T-cell (primary cell): ENCODE measurements around the gene TUBB3. TPM values are rescaled to one million over a fixed set of nuclear protein-coding genes. Genes with fewer than 3 reads are reported as not detected.
"Not testable (repeated sequence)": the region's sequence is repeated elsewhere in the genome, so short reads cannot be mapped to it uniquely, and the experiment has no call there.

ENCODE experiments used
- ATAC-seq, 4 experiments: fragments of 200-7000 bp in 3 of 4; fragments of 150-1000 bp in 1 of 4; cut with Tn5 transposase; replicated peaks in 1 of 4; 1 replicate in 3 of 4; 2 replicates in 1 of 4; pipeline ENCODE4 v1.10.0; 2021; ENCODE audit warnings: moderate library complexity in 3 of 4, mild to moderate bottlenecking in 2 of 4, moderate number of reproducible peaks in 1 of 4
- CTCF ChIA-PET, 2 donors: fragments of 300-600 bp; sonication (Branson Sonifier 250); formaldehyde crosslinking; loops; one replicate each; lab custom pipeline; 2022; ENCODE audit warnings: antibody characterized with exemption in 2 of 2; lab: Charles Lee
- POLR2A ChIA-PET, 2 donors: fragments of 300-600 bp; sonication (Branson Sonifier 250); formaldehyde crosslinking; loops; one replicate each; lab custom pipeline; 2022; ENCODE audit warnings: antibody characterized with exemption in 2 of 2; lab: Charles Lee
- DNase-seq, 35 experiments: peaks; one replicate each; pipeline versions ENCODE4 v3.0.0 to v3.0.0-alpha.2; 2013 to 2023
- H3K27ac ChIP-seq: one replicate; pipeline ENCODE4 v1.5.1; 2013; ENCODE audit warnings: low read length
- H3K27me3 ChIP-seq, 2 experiments: replicated peaks in 1 of 2; 1 replicate in 1 of 2; 2 replicates in 1 of 2; pipeline versions ENCODE4 v1.6.1 to v1.7.0; 2013; ENCODE audit warnings: low read length in 1 of 2, mixed read lengths in 1 of 2; ENCODE audit not compliant: control insufficient read depth in 2 of 2, insufficient read depth in 2 of 2; ENCODE audit errors: extremely low read depth in 1 of 2
- H3K36me3 ChIP-seq, 2 donors: 1 replicate in 1 of 2; 2 replicates in 1 of 2; pipeline versions ENCODE4 v1.6.1 to v1.7.0; 2013; ENCODE audit warnings: low read length in 1 of 2; ENCODE audit not compliant: control insufficient read depth in 2 of 2, insufficient read depth in 1 of 2; ENCODE audit errors: extremely low read depth in 1 of 2
- H3K4me1 ChIP-seq, 2 experiments: 1 replicate in 1 of 2; 2 replicates in 1 of 2; pipeline versions ENCODE4 v1.6.1 to v1.7.0; 2013; ENCODE audit warnings: low read length in 2 of 2, mixed read lengths in 1 of 2; ENCODE audit not compliant: insufficient read depth in 2 of 2, control insufficient read depth in 1 of 2; ENCODE audit errors: extremely low read depth in 1 of 2
- H3K4me3 ChIP-seq, 2 donors: 1 replicate in 1 of 2; 2 replicates in 1 of 2; pipeline versions ENCODE4 v1.5.1 to v1.7.0; 2013; ENCODE audit warnings: mild to moderate bottlenecking in 2 of 2, low read length in 1 of 2, moderate library complexity in 1 of 2; ENCODE audit not compliant: control insufficient read depth in 1 of 2; ENCODE audit errors: extremely low read depth in 1 of 2
- H3K9me3 ChIP-seq: 2 replicates; pipeline ENCODE4 v1.7.0; 2013
- H3K27ac Mint-ChIP-seq, 2 donors: one replicate each; pipeline ENCODE4 v1.8.0; 2020 to 2021; ENCODE audit warnings: mild to moderate bottlenecking in 2 of 2, mixed read lengths in 2 of 2
- H3K27me3 Mint-ChIP-seq, 2 donors: one replicate each; pipeline ENCODE4 v1.8.0; 2021 to 2022; ENCODE audit warnings: mixed read lengths in 2 of 2
- H3K36me3 Mint-ChIP-seq: one replicate; pipeline ENCODE4 v1.8.0; 2021; ENCODE audit warnings: mixed read lengths
- H3K4me1 Mint-ChIP-seq, 3 donors: one replicate each; pipeline ENCODE4 v1.8.0; 2020 to 2022; ENCODE audit warnings: mixed read lengths in 3 of 3, mild to moderate bottlenecking in 1 of 3
- H3K4me3 Mint-ChIP-seq, 3 donors: one replicate each; pipeline ENCODE4 v1.8.0; 2020 to 2022; ENCODE audit warnings: mild to moderate bottlenecking in 3 of 3, mixed read lengths in 3 of 3, moderate library complexity in 3 of 3
- H3K9me3 Mint-ChIP-seq, 3 donors: one replicate each; pipeline ENCODE4 v1.8.0; 2020 to 2022; ENCODE audit warnings: mixed read lengths in 3 of 3
- WGBS: methylation state at CpG from one replicate; pipeline ENCODE4 v1.1.5; 2013; ENCODE audit warnings: missing lambda C conversion rate; ENCODE audit not compliant: insufficient coverage; 5-methylcytosine and 5-hydroxymethylcytosine counted together
- total RNA-seq, 35 experiments: library from RNA in 6 of 35; stranded (reverse) in 6 of 35; fragments of 120-200 nt in 1 of 35; gene quantifications; one replicate each; pipeline versions ENCODE4 v1.2.1 to v1.2.4 and lab custom pipeline; 2013 to 2026

The TUBB3 gene
- total RNA-seq, 5 donors from 2014 or later (not counting 1 experiment from before 2014, with no cell fraction given), result 0.58 to 1.8 (median 0.93) TPM

GRCh38 chr16:89924925-89925307, 1.8 kb downstream of the TUBB3 start:
- H3K27ac ChIP-seq, result no peak overlapping the region
- ChIA-PET POLR2A (no interaction called here), CTCF (interaction anchor here in 1 of 2 donors (0.7 kb wide), 2 partner anchors 25 to 67 kb away, joined by 3 to 4 read pairs; no protein-coding TSS in a partner anchor)
- Mint-ChIP-seq H3K4me3 (peak overlapping the region in 1 of 3 donors; percentile 41), H3K4me1 (peaks cover 13 to 42% (median 30%) of the 10 kb centered on the region in 3 donors), H3K27me3 (peaks cover 4 to 41% of the 10 kb centered on the region in 2 donors), H3K27ac (no peak overlapping the region), H3K36me3 (no peaks in the 10 kb centered on the region), H3K9me3 (no peaks in the 10 kb centered on the region)
- DNase-seq, result peak in 1 of 35 experiments; percentile 9
- H3K36me3 ChIP-seq, result no peaks in the 10 kb centered on the region
- no peak overlapping the region for H3K4me3 ChIP-seq
- WGBS, result 0% methylated on average over 2 of the region's 4 CpGs
- peaks cover 0 to 93% of the 10 kb centered on the region in 2 experiments for H3K27me3 ChIP-seq
- no peaks in the 10 kb centered on the region for H3K9me3 ChIP-seq
- no peak for ATAC-seq
- H3K4me1 ChIP-seq, result peaks cover 5 to 65% of the 10 kb centered on the region in 2 experiments

DNA sequence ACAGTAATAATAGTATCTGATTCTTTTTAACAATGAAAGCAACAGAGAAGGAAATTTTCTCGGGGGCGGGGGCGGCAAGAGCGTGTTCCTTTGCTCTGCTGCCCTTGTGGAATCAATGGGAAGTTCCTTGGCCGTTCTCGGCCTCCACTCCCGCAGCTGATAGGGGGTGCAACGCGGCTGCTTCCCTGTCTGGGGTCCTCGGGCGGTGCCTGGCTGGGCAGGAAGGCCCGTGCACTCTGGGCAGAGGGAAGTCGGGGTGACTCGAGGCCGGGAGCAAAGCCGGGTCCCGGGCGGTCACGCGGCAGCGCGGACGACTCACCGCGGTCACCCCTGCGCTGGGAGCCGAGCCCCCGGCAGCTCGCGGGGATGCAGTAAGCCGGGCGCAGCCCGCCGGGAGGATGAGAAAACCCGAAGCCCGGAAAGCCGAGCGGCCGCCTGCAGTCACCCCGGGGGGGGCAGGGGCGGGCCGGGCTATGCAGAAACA, 2.5 kb downstream of the TUBB3 start:
- ChIA-PET CTCF (no interaction called here), POLR2A (no interaction called here)
- peak overlapping the region in 1 of 3 donors; percentile 41 for H3K4me3 Mint-ChIP-seq
- Histone ChIP-seq H3K36me3 (no peaks in the 10 kb centered on the region), H3K4me1 (peaks cover 5 to 57% of the 10 kb centered on the region in 2 experiments), H3K27me3 (peaks cover 0 to 92% of the 10 kb centered on the region in 2 experiments), H3K4me3 (peak overlapping the region in 1 of 2 donors; percentile 4), H3K9me3 (no peaks in the 10 kb centered on the region), H3K27ac (no peak overlapping the region)
- peaks cover 6 to 35% (median 23%) of the 10 kb centered on the region in 3 donors for H3K4me1 Mint-ChIP-seq
- H3K27me3 Mint-ChIP-seq, result peaks cover 7 to 45% of the 10 kb centered on the region in 2 donors
- H3K36me3 Mint-ChIP-seq, result no peaks in the 10 kb centered on the region
- no peak overlapping the region for H3K27ac Mint-ChIP-seq
- ATAC-seq (peak in 1 of 4 experiments; percentile 2), DNase-seq (peak in 1 of 35 experiments; percentile 8)
- H3K9me3 Mint-ChIP-seq, result no peaks in the 10 kb centered on the region
- 1% methylated on average over 42 of the region's 42 CpGs for WGBS

DNA sequence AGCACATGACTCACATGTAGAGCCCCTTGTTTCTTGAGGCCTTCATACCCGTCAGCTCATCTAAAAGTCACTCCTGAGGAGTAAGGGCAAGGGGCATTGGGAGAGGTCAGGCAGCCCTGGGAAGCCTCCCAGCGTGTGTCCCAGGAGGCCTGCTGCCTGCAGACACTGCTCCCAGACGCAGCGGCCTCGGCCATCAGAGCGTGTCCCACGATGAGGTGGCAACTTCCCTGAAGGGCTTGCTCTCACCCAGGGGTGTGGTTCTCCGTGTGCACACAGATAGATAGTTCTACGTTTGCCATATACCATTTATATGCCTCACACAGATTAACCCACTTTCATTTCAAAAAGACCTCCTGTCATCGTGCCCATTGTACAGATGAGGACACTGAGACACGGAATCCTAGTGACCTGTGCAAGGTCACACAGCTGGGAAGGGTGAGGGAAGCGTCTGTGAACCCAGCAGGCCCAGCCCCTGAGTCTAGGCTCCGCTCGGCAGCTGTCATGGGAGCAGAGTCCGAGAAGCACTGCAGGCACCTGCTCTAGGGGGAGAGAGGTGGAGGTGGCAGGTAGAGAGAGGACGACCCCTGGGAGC, 8.3 kb downstream of the TUBB3 start:
- no peaks in the 10 kb centered on the region for H3K36me3 ChIP-seq
- ATAC-seq, result no peak
- no peak overlapping the region for H3K27ac Mint-ChIP-seq
- POLR2A ChIA-PET, result no interaction called here
- H3K4me1 Mint-ChIP-seq, result peaks cover 0 to 3% (median 2%) of the 10 kb centered on the region in 3 donors
- peaks cover 0 to 5% of the 10 kb centered on the region in 2 experiments for H3K4me1 ChIP-seq
- H3K4me3 ChIP-seq, result no peak overlapping the region
- no peak for DNase-seq
- H3K27me3 Mint-ChIP-seq, result peaks cover 7 to 35% of the 10 kb centered on the region in 2 donors
- CTCF ChIA-PET, result no interaction called here
- H3K4me3 Mint-ChIP-seq, result no peak overlapping the region
- H3K9me3 ChIP-seq, result no peaks in the 10 kb centered on the region
- no peaks in the 10 kb centered on the region for H3K36me3 Mint-ChIP-seq
- H3K27ac ChIP-seq, result no peak overlapping the region
- H3K27me3 ChIP-seq, result peaks cover 0 to 58% of the 10 kb centered on the region in 2 experiments
- H3K9me3 Mint-ChIP-seq, result no peaks in the 10 kb centered on the region
- 80% methylated on average over 13 of the region's 16 CpGs for WGBS

- H3K4me3 ChIP-seq, result no peak overlapping the region
- H3K4me3 Mint-ChIP-seq, result no peak overlapping the region
- POLR2A ChIA-PET, result no interaction called here
Measured at GRCh38 chr16:89931964-89932363, 8.8 kb downstream of the TUBB3 start.

GRCh38 chr16:89934019-89934418, 10.9 kb downstream of the TUBB3 start:
- H3K4me3 ChIP-seq, ATAC-seq, H3K27ac Mint-ChIP-seq, H3K4me3 Mint-ChIP-seq, H3K9me3 ChIP-seq, POLR2A ChIA-PET, H3K4me1 ChIP-seq, H3K27ac ChIP-seq, DNase-seq, H3K9me3 Mint-ChIP-seq, H3K36me3 Mint-ChIP-seq, H3K36me3 ChIP-seq, CTCF ChIA-PET, H3K4me1 Mint-ChIP-seq: not testable (repeated sequence)
- H3K27me3 Mint-ChIP-seq, result peaks cover 7 to 30% of the 10 kb centered on the region in 2 donors
- peaks cover 0 to 43% of the 10 kb centered on the region in 2 experiments for H3K27me3 ChIP-seq
- 95% methylated on average over 17 of the region's 29 CpGs for WGBS

More at GRCh38 chr16:89931964-89932363, 8.8 kb downstream of the TUBB3 start:
- H3K9me3 ChIP-seq, result no peaks in the 10 kb centered on the region
- peaks cover 0 to 52% of the 10 kb centered on the region in 2 experiments for H3K27me3 ChIP-seq
- no peak for DNase-seq
- no peak for ATAC-seq
- Mint-ChIP-seq H3K4me1 (no peaks in the 10 kb centered on the region), H3K27me3 (peaks cover 7 to 32% of the 10 kb centered on the region in 2 donors), H3K9me3 (no peaks in the 10 kb centered on the region), H3K36me3 (no peaks in the 10 kb centered on the region), H3K27ac (no peak overlapping the region)
- no peaks in the 10 kb centered on the region for H3K36me3 ChIP-seq
- no peak overlapping the region for H3K27ac ChIP-seq
- H3K4me1 ChIP-seq, result no peaks in the 10 kb centered on the region
- CTCF ChIA-PET, result no interaction called here
- WGBS, result 78% methylated on average over 5 of the region's 6 CpGs

- Mint-ChIP-seq H3K27ac (no peak overlapping the region), H3K4me1 (no peaks in the 10 kb centered on the region), H3K36me3 (no peaks in the 10 kb centered on the region), H3K27me3 (peaks cover 3 to 25% of the 10 kb centered on the region in 2 donors), H3K4me3 (no peak overlapping the region), H3K9me3 (no peaks in the 10 kb centered on the region)
- 94% methylated on average over 50 of the region's 61 CpGs for WGBS
- H3K4me1 ChIP-seq, result no peaks in the 10 kb centered on the region
- peaks cover 0 to 38% of the 10 kb centered on the region in 2 experiments for H3K27me3 ChIP-seq
- no peak overlapping the region for H3K4me3 ChIP-seq
- H3K36me3 ChIP-seq, result no peaks in the 10 kb centered on the region
- ChIA-PET CTCF (interaction anchor here in 1 of 2 donors (0.6 kb wide), 1 partner anchor 28 kb away, joined by 4 read pairs; no protein-coding TSS in a partner anchor), POLR2A (no interaction called here)
- no peak for DNase-seq
- no peaks in the 10 kb centered on the region for H3K9me3 ChIP-seq
- H3K27ac ChIP-seq, result no peak overlapping the region
- no peak for ATAC-seq
Measured at GRCh38 chr16:89934611-89935553, 11.7 kb downstream of the TUBB3 start.
